Neural crest cell (in vitro differentiated cells): Measurements from ENCODE around the gene CBFA2T2. TPM values are rescaled to one million over a fixed set of nuclear protein-coding genes. Genes with fewer than 3 reads are reported as not detected.

Source experiments
- DNase-seq: peaks from one replicate; pipeline ENCODE4 v3.0.0; 2021; ENCODE audit warnings: low read depth, mixed read lengths, low spot score
- H3K27ac Mint-ChIP-seq: one replicate; pipeline ENCODE4 v1.8.0; 2021; ENCODE audit warnings: mild to moderate bottlenecking, mixed read lengths; ENCODE audit not compliant: unreplicated experiment
- H3K27me3 Mint-ChIP-seq: 2 replicates; pipeline ENCODE4 v1.8.0; 2021; ENCODE audit warnings: low read depth, mild to moderate bottlenecking, mixed read lengths
- H3K36me3 Mint-ChIP-seq: 2 replicates; pipeline ENCODE4 v1.8.0; 2021; ENCODE audit warnings: low read depth, mild to moderate bottlenecking, mixed read lengths
- H3K4me1 Mint-ChIP-seq: 2 replicates; pipeline ENCODE4 v1.8.0; 2021; ENCODE audit warnings: mixed read lengths
- H3K4me3 Mint-ChIP-seq: one replicate; pipeline ENCODE4 v1.8.0; 2021; ENCODE audit warnings: mild to moderate bottlenecking, mixed read lengths
- H3K9me3 Mint-ChIP-seq: 2 replicates; pipeline ENCODE4 v1.8.0; 2021; ENCODE audit warnings: mixed read lengths
- CTCF ChIP-seq: fragments of 200-600 bp; sonication (generic); conservative IDR thresholded peaks from 2 replicates; pipeline ENCODE4 v1.5.0; 2021; ENCODE audit warnings: antibody characterized with exemption, mild to moderate bottlenecking
- total RNA-seq: library from RNA; stranded (reverse); gene quantifications from 2 replicates; pipeline ENCODE4 v1.2.1, GENCODE V29; 2021

The CBFA2T2 gene
- total RNA-seq, 1 donor from 2014 or later: 36.5 TPM

- H3K4me1 Mint-ChIP-seq: peaks cover 16% of the 10 kb centered on the region
- DNase-seq: no peak
- no peaks in the 10 kb centered on the region for H3K9me3 Mint-ChIP-seq
- H3K4me3 Mint-ChIP-seq: peak overlapping the region; percentile 57
- peaks cover 7% of the 10 kb centered on the region for H3K36me3 Mint-ChIP-seq
- H3K27ac Mint-ChIP-seq: peak overlapping the region; percentile 94
- TF ChIP-seq CTCF: no peak
- H3K27me3 Mint-ChIP-seq: no peaks in the 10 kb centered on the region
These were observed 72.1 kb downstream of the CBFA2T2 start for GRCh38 chr20:33561692-33562601.

- Mint-ChIP-seq H3K36me3 (peaks cover 5% of the 10 kb centered on the region), H3K4me1 (peaks cover 31% of the 10 kb centered on the region), H3K4me3 (no peak overlapping the region), H3K27ac (peak overlapping the region; percentile 47), H3K9me3 (no peaks in the 10 kb centered on the region), H3K27me3 (no peaks in the 10 kb centered on the region)
- TF ChIP-seq CTCF: no peak
- DNase-seq: no peak
These were observed 73.9 kb downstream of the CBFA2T2 start for GRCh38 chr20:33563788-33564187.

GRCh38 chr20:33566781-33567603 is 77.1 kb downstream of the CBFA2T2 start:
- no peaks in the 10 kb centered on the region for H3K27me3 Mint-ChIP-seq
- H3K4me3 Mint-ChIP-seq: no peak overlapping the region
- TF ChIP-seq CTCF: no peak

GRCh38 chr20:33567949-33568348 is 78.1 kb downstream of the CBFA2T2 start:
- DNase-seq: no peak
- Mint-ChIP-seq H3K4me1 (peaks cover 44% of the 10 kb centered on the region), H3K36me3 (no peaks in the 10 kb centered on the region), H3K27ac (no peak overlapping the region), H3K9me3 (no peaks in the 10 kb centered on the region), H3K27me3 (no peaks in the 10 kb centered on the region), H3K4me3 (no peak overlapping the region)
- TF ChIP-seq CTCF: no peak

More at GRCh38 chr20:33566781-33567603, 77.1 kb downstream of the CBFA2T2 start:
- H3K4me1 Mint-ChIP-seq: peaks cover 49% of the 10 kb centered on the region
- H3K9me3 Mint-ChIP-seq: no peaks in the 10 kb centered on the region
- no peak overlapping the region for H3K27ac Mint-ChIP-seq
- DNase-seq: no peak
- no peaks in the 10 kb centered on the region for H3K36me3 Mint-ChIP-seq

GRCh38 chr20:33568378-33568777 is 78.5 kb downstream of the CBFA2T2 start:
- Mint-ChIP-seq H3K9me3 (no peaks in the 10 kb centered on the region), H3K27me3 (no peaks in the 10 kb centered on the region), H3K27ac (peak overlapping the region; percentile 82), H3K4me3 (peak overlapping the region; percentile 72), H3K4me1 (peaks cover 44% of the 10 kb centered on the region), H3K36me3 (no peaks in the 10 kb centered on the region)
- peak; percentile 51 for DNase-seq
- TF ChIP-seq CTCF: no peak
